Loucy (cell line): ENCODE data around the gene SZT2.

Experiments
- H2AFZ ChIP-seq: fragments of 200-600 bp; sonication (generic); 2 replicates; pipeline ENCODE4 v1.6.0; 2016; ENCODE audit warnings: antibody characterized with exemption, mild to moderate bottlenecking, low read length, moderate library complexity
- H3F3A ChIP-seq: fragments of 200-600 bp; 2 replicates; pipeline ENCODE4 v1.6.0; 2016; ENCODE audit warnings: antibody characterized with exemption, low read depth, mild to moderate bottlenecking
- H3K27me3 ChIP-seq: fragments of 200-600 bp; sonication (generic); 2 replicates; pipeline ENCODE4 v1.6.1; 2014; ENCODE audit warnings: low read length, mild to moderate bottlenecking; ENCODE audit not compliant: insufficient read depth, poor library complexity, severe bottlenecking
- H3K36me3 ChIP-seq: fragments of 200-600 bp; sonication (generic); 2 replicates; pipeline ENCODE4 v1.6.1; 2016; ENCODE audit warnings: low read length; ENCODE audit not compliant: insufficient read depth
- H3K4me1 ChIP-seq: fragments of 200-600 bp; sonication (generic); 2 replicates; pipeline ENCODE4 v1.5.1; 2014; ENCODE audit warnings: low read length, mild to moderate bottlenecking; ENCODE audit not compliant: insufficient read depth, poor library complexity, severe bottlenecking
- H3K4me2 ChIP-seq: fragments of 200-600 bp; sonication (generic); 2 replicates; pipeline ENCODE4 v1.6.0; 2014; ENCODE audit warnings: antibody characterized with exemption, low read length, low read depth, mild to moderate bottlenecking; ENCODE audit not compliant: poor library complexity, severe bottlenecking
- H3K4me3 ChIP-seq: fragments of 200-600 bp; sonication (generic); 2 replicates; pipeline ENCODE4 v1.5.1; 2014; ENCODE audit warnings: low read length, mild to moderate bottlenecking, mixed read lengths; ENCODE audit not compliant: poor library complexity, severe bottlenecking
- H3K79me2 ChIP-seq: fragments of 200-600 bp; sonication (generic); 2 replicates; pipeline ENCODE4 v1.6.1; 2014; ENCODE audit warnings: low read length; ENCODE audit not compliant: insufficient read depth
- H3K9ac ChIP-seq: fragments of 200-600 bp; sonication (generic); 2 replicates; pipeline ENCODE4 v1.6.0; 2014; ENCODE audit warnings: mild to moderate bottlenecking, low read depth, low read length, moderate library complexity; ENCODE audit not compliant: poor library complexity, severe bottlenecking
- H3K9me2 ChIP-seq: fragments of 200-600 bp; sonication (generic); replicated peaks from 2 replicates; pipeline ENCODE4 v1.6.1; 2016; ENCODE audit warnings: low read depth, low read length, mixed read lengths
- H3K9me3 ChIP-seq: fragments of 200-600 bp; sonication (generic); 2 replicates; pipeline ENCODE4 v1.6.1; 2014; ENCODE audit warnings: mild to moderate bottlenecking, antibody characterized with exemption, low read length, low read depth; ENCODE audit not compliant: insufficient read depth
- H4K20me1 ChIP-seq: fragments of 200-600 bp; sonication (generic); 2 replicates; pipeline ENCODE4 v1.6.0; 2014; ENCODE audit warnings: antibody characterized with exemption, low read length, mild to moderate bottlenecking; ENCODE audit not compliant: insufficient read depth, poor library complexity, severe bottlenecking
- EZH2phosphoT487 ChIP-seq: fragments of 200-600 bp; IDR thresholded peaks from 2 replicates; pipeline ENCODE4 v1.6.1; 2018; ENCODE audit warnings: antibody characterized with exemption, mild to moderate bottlenecking, moderate library complexity, borderline replicate concordance
- TF ChIP-seq, protein P1 (sequence below): fragments of 200-600 bp; sonication (generic); conservative IDR thresholded peaks from 2 replicates; pipeline ENCODE4 v1.5.1; 2014; ENCODE audit warnings: mild to moderate bottlenecking, antibody characterized with exemption, low read length

The SZT2 gene

DNA sequence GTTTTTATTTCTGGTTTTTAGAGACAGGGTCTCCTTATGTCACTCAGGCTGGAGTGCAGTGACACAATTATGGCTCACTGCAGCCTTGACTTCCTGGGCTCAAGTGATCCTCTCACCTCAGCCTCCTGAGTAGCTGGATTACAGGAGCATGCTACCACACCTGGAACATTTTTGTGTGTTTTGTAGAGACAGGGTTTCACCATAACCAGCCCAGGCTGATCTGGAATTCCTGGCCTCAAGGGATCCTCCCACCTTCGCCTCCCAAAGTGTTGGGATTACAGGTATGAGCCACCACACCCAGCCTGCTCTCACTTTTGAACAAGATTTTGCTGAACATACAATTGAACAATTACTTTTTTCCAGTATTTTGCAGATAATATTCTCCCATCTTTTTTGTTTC is 88.0 kb downstream of the SZT2 start:
- Histone ChIP-seq H2AFZ (no peak overlapping the region), H3K9me3 (no peaks in the 10 kb centered on the region), H3K4me3 (no peak overlapping the region), H3F3A (no peaks in the 10 kb centered on the region), H3K4me2 (no peak overlapping the region), H3K27me3 (no peaks in the 10 kb centered on the region), H3K9ac (no peak overlapping the region), H3K36me3 (no peaks in the 10 kb centered on the region), H3K79me2 (no peaks in the 10 kb centered on the region), H3K9me2 (no peaks in the 10 kb centered on the region), H4K20me1 (no peaks in the 10 kb centered on the region), H3K4me1 (no peaks in the 10 kb centered on the region)
- TF ChIP-seq, protein P1, sequence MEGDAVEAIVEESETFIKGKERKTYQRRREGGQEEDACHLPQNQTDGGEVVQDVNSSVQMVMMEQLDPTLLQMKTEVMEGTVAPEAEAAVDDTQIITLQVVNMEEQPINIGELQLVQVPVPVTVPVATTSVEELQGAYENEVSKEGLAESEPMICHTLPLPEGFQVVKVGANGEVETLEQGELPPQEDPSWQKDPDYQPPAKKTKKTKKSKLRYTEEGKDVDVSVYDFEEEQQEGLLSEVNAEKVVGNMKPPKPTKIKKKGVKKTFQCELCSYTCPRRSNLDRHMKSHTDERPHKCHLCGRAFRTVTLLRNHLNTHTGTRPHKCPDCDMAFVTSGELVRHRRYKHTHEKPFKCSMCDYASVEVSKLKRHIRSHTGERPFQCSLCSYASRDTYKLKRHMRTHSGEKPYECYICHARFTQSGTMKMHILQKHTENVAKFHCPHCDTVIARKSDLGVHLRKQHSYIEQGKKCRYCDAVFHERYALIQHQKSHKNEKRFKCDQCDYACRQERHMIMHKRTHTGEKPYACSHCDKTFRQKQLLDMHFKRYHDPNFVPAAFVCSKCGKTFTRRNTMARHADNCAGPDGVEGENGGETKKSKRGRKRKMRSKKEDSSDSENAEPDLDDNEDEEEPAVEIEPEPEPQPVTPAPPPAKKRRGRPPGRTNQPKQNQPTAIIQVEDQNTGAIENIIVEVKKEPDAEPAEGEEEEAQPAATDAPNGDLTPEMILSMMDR = no peak
- TF ChIP-seq EZH2phosphoT487 = no peak

GRCh38 chr1:43479414-43479813 is 89.7 kb downstream of the SZT2 start:
- Histone ChIP-seq H3K79me2 (no peaks in the 10 kb centered on the region), H3K9me3 (no peaks in the 10 kb centered on the region), H3K36me3 (no peaks in the 10 kb centered on the region), H3K4me2 (no peak overlapping the region), H3F3A (no peaks in the 10 kb centered on the region), H3K4me3 (no peak overlapping the region), H4K20me1 (no peaks in the 10 kb centered on the region), H2AFZ (no peak overlapping the region), H3K9ac (no peak overlapping the region), H3K27me3 (no peaks in the 10 kb centered on the region), H3K4me1 (no peaks in the 10 kb centered on the region), H3K9me2 (no peaks in the 10 kb centered on the region)
- TF ChIP-seq, protein P1 = no peak
- TF ChIP-seq EZH2phosphoT487 = no peak

GRCh38 chr1:43481491-43481890 is 91.8 kb downstream of the SZT2 start:
- Histone ChIP-seq H3K9me2 (no peaks in the 10 kb centered on the region), H3K36me3 (no peaks in the 10 kb centered on the region), H3K9me3 (no peaks in the 10 kb centered on the region), H3K9ac (no peak overlapping the region), H3K4me2 (no peak overlapping the region), H3F3A (no peaks in the 10 kb centered on the region), H4K20me1 (no peaks in the 10 kb centered on the region), H2AFZ (no peak overlapping the region), H3K4me1 (no peaks in the 10 kb centered on the region), H3K4me3 (no peak overlapping the region), H3K79me2 (no peaks in the 10 kb centered on the region), H3K27me3 (no peaks in the 10 kb centered on the region)
- TF ChIP-seq EZH2phosphoT487 = no peak
- TF ChIP-seq, protein P1 = no peak
